ENCODE results near the gene FRYL.
"Not testable (repeated sequence)": the region's sequence is repeated elsewhere in the genome, so short reads cannot be mapped to it uniquely, and the experiment has no call there.

DNA sequence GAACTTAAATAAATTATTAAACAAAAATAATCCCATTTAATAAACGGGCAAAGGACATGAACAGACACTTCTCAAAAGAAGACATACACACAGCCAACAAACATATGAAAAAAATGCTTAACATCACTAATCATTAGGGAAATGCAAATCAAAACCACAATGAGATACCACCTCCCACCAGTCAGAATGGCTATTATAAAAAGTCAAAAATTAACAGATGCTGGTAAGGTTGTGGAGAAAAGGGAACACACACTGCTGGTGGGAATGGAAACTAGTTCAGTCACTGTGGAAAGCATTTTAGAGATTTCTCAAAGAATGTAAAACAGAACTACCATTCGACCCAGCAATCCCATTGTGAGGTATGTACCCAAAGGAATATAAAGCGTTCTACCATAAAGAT is 328.4 kb downstream of the FRYL start:
- TF ChIP-seq EZH2phosphoT487 (IDR thresholded peaks at IDR 0.05; ENCODE audit: borderline replicate concordance, low read length); EZH2 (IDR thresholded peaks at IDR 0.05; ENCODE audit: low read length, unreplicated experiment): not testable (repeated sequence)
- TF ChIP-seq, protein P1, sequence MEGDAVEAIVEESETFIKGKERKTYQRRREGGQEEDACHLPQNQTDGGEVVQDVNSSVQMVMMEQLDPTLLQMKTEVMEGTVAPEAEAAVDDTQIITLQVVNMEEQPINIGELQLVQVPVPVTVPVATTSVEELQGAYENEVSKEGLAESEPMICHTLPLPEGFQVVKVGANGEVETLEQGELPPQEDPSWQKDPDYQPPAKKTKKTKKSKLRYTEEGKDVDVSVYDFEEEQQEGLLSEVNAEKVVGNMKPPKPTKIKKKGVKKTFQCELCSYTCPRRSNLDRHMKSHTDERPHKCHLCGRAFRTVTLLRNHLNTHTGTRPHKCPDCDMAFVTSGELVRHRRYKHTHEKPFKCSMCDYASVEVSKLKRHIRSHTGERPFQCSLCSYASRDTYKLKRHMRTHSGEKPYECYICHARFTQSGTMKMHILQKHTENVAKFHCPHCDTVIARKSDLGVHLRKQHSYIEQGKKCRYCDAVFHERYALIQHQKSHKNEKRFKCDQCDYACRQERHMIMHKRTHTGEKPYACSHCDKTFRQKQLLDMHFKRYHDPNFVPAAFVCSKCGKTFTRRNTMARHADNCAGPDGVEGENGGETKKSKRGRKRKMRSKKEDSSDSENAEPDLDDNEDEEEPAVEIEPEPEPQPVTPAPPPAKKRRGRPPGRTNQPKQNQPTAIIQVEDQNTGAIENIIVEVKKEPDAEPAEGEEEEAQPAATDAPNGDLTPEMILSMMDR (conservative IDR thresholded peaks at IDR 0.05; ENCODE audit: low read depth, low read length) = not testable (repeated sequence)

Data from PC-3 (cell line).